Neural cell (in vitro differentiated cells): Measurements from ENCODE around the gene CDX1.

ENCODE experiments used
- EZH2 ChIP-seq: fragments of 200-600, 300-800 bp; shearing (Covaris generic), sonication (generic); IDR thresholded peaks from 2 replicates; pipeline ENCODE4 v1.6.1; 2014; ENCODE audit warnings: antibody characterized with exemption, low read length, borderline replicate concordance, mild to moderate bottlenecking; ENCODE audit not compliant: insufficient read depth, poor library complexity, severe bottlenecking
- POLR2AphosphoS5 ChIP-seq: IDR thresholded peaks from 2 replicates; pipeline ENCODE4 v1.6.1; 2012
- SMC3 ChIP-seq: fragments of 450-650 bp; conservative IDR thresholded peaks from 2 replicates; pipeline ENCODE4 v1.6.1; 2014; ENCODE audit warnings: antibody characterized with exemption, mild to moderate bottlenecking, moderate library complexity; ENCODE audit not compliant: poor library complexity
- TAF1 ChIP-seq: IDR thresholded peaks from 2 replicates; pipeline ENCODE4 v1.6.1; 2012; ENCODE audit warnings: low read depth
- TF ChIP-seq, protein P1 (sequence below): fragments of 450-650 bp; IDR thresholded peaks from 2 replicates; pipeline ENCODE4 v1.5.1; 2014; ENCODE audit warnings: antibody characterized with exemption, mild to moderate bottlenecking, moderate library complexity; ENCODE audit not compliant: poor library complexity, severe bottlenecking
- TF ChIP-seq, protein P2 (sequence below): IDR thresholded peaks from 2 replicates; pipeline ENCODE4 v1.6.1; 2012; ENCODE audit warnings: borderline replicate concordance

DNA sequence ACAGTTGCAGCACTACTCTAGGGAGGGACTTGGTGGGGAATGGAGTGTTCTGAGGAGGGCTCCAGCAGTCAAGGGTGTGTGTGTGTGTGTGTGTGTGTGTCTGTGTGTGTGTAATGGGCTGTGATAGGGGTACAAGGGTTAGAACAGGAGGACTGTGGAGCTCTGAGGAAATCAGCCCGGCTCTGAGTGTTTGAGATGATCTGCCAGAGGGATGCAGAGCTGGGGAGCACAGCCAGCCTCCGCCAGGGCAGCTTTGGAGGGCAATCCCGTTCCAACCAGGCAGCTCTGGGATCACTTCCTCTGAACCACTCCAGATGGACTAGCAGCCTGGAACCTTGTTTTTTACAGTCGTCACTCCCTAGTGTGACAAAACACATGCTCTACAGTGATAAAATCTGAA, 20.3 kb downstream of the CDX1 start:
- TF ChIP-seq, protein P1, sequence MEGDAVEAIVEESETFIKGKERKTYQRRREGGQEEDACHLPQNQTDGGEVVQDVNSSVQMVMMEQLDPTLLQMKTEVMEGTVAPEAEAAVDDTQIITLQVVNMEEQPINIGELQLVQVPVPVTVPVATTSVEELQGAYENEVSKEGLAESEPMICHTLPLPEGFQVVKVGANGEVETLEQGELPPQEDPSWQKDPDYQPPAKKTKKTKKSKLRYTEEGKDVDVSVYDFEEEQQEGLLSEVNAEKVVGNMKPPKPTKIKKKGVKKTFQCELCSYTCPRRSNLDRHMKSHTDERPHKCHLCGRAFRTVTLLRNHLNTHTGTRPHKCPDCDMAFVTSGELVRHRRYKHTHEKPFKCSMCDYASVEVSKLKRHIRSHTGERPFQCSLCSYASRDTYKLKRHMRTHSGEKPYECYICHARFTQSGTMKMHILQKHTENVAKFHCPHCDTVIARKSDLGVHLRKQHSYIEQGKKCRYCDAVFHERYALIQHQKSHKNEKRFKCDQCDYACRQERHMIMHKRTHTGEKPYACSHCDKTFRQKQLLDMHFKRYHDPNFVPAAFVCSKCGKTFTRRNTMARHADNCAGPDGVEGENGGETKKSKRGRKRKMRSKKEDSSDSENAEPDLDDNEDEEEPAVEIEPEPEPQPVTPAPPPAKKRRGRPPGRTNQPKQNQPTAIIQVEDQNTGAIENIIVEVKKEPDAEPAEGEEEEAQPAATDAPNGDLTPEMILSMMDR = no peak
- no peak for TF ChIP-seq EZH2
- no peak for TF ChIP-seq SMC3
- no peak for TF ChIP-seq TAF1
- no peak for TF ChIP-seq POLR2AphosphoS5
- TF ChIP-seq, protein P2, sequence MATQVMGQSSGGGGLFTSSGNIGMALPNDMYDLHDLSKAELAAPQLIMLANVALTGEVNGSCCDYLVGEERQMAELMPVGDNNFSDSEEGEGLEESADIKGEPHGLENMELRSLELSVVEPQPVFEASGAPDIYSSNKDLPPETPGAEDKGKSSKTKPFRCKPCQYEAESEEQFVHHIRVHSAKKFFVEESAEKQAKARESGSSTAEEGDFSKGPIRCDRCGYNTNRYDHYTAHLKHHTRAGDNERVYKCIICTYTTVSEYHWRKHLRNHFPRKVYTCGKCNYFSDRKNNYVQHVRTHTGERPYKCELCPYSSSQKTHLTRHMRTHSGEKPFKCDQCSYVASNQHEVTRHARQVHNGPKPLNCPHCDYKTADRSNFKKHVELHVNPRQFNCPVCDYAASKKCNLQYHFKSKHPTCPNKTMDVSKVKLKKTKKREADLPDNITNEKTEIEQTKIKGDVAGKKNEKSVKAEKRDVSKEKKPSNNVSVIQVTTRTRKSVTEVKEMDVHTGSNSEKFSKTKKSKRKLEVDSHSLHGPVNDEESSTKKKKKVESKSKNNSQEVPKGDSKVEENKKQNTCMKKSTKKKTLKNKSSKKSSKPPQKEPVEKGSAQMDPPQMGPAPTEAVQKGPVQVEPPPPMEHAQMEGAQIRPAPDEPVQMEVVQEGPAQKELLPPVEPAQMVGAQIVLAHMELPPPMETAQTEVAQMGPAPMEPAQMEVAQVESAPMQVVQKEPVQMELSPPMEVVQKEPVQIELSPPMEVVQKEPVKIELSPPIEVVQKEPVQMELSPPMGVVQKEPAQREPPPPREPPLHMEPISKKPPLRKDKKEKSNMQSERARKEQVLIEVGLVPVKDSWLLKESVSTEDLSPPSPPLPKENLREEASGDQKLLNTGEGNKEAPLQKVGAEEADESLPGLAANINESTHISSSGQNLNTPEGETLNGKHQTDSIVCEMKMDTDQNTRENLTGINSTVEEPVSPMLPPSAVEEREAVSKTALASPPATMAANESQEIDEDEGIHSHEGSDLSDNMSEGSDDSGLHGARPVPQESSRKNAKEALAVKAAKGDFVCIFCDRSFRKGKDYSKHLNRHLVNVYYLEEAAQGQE = no peak
